8988T (cell line): Measurements from ENCODE around the gene CCDC124.

Experiments used
- DNase-seq: peaks from one replicate; pipeline ENCODE4 v3.0.0; 2011

The CCDC124 gene

GRCh38 chr19:17989425-17990094, 56.7 kb downstream of the CCDC124 start:
- no peak for DNase-seq

DNA sequence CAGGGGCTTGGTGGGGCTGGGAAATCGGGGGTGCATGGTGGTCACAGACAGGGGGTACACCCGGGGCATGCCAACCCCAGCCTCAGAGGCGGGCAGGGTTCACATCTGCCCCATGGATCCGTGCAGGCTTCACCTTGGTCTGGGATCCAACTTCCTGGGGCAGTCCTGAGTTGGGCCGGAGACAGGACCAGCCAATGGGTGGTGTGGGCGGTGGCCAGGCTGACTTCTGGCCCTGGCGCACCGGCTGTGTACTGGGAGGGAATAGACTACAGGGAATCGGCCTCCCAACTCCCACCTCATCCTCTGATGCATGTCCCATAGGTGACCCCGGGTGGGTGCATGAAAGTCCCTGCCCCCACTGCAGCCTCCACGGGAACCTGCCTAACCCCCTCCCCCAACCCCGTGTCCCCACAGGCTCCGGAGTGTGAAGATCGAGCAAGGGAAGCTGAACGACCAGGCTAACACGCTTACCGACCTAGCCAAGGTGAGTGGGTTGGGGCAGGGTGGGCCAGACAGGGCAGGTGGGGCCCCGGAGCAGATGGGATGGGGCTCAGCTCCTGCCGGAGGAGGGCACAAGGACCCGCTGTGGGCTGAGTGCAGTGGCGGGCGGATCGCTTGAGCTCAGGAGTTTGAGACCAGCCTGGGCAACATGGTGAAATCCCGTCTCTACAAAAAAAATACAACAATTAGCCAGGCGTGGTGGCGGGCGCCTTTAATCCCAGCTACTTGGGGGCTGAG, 60.4 kb downstream of the CCDC124 start:
- no peak for DNase-seq
